KOPT-K1 (cell line): ENCODE measurements around the gene UBA7.
"Not testable (repeated sequence)": the region's sequence is repeated elsewhere in the genome, so short reads cannot be mapped to it uniquely, and the experiment has no call there.

ENCODE experiments used
- H3K27ac ChIP-seq: fragments of 200-600 bp; sonication (generic); 2 replicates; pipeline ENCODE4 v1.5.1; 2016; ENCODE audit warnings: antibody characterized with exemption, mild to moderate bottlenecking, low read depth, low read length; ENCODE audit not compliant: poor library complexity, severe bottlenecking
- H3K36me3 ChIP-seq: fragments of 200-600 bp; sonication (generic); 2 replicates; pipeline ENCODE4 v1.5.1; 2017; ENCODE audit warnings: antibody characterized with exemption, mild to moderate bottlenecking, low read length, moderate library complexity; ENCODE audit not compliant: insufficient read depth
- H3K9me3 ChIP-seq: fragments of 200-600 bp; sonication (generic); 2 replicates; pipeline ENCODE4 v1.5.1; 2017; ENCODE audit warnings: antibody characterized with exemption, low read length, mild to moderate bottlenecking; ENCODE audit not compliant: insufficient read depth, poor library complexity, severe bottlenecking

The UBA7 gene

DNA sequence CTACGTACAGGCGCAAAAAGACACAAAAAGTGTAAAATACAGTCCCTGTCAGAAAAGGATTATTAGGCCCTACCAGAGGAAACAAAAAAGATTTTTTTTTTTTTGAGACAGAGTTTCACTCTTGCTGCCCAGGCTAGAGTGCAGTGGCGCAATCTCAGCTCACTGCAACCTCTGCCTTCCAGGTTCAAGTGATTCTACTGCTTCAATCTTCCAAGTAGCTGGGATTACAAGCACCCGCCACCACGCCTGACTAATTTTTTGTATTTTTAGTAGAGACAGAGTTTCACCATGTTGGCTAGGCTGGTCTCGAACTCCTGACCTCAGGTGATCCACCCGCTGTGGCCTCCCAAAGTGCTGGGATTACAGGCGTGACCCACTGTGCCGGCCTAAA, 32.8 kb downstream of the UBA7 start:
- peaks cover 77% of the 10 kb centered on the region for H3K36me3 ChIP-seq
- not testable (repeated sequence) for H3K9me3 ChIP-seq, H3K27ac ChIP-seq

DNA sequence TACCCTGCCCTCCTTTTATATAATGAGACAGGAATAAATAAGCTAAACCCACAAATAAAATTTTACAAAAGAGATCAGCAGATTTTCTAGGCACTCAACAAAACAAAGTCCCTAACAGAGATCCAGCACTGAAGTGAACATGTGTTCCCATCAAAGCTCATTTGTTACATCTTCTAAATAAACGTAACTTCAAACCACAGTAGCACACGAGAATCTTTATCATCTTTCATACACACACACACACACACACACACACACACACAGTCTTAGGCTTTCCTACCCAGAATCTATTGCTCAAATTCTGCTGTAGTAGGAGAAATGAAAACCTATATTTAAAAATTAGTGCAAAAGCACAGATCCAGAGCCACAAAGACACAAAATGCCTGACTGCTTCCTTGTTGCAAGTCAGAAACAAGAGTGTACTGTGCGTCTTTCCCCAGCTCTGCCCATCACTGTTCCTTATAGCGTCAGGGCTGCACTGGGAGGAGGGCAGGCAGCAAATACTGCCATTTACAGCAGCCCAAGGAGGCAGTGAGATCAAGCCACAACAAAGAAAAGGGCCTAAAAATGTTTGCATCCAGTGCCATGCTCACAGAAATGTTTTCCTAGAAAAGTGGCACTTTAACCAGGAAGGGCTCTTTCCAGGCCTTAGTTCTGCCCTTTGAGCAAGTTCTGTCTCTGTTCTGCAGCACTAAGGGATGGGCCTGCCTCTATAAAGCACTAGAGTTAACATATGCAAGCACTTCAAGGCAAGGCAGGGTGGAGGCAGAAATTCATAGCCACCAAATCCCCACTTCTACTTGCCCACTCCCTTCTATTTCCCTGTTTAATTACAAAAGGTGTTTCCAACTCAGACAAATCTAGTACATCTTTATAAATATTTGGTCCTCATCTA, 33.4 kb downstream of the UBA7 start:
- no peak overlapping the region for H3K27ac ChIP-seq
- H3K36me3 ChIP-seq = peaks cover 83% of the 10 kb centered on the region
- H3K9me3 ChIP-seq = no peaks in the 10 kb centered on the region

DNA sequence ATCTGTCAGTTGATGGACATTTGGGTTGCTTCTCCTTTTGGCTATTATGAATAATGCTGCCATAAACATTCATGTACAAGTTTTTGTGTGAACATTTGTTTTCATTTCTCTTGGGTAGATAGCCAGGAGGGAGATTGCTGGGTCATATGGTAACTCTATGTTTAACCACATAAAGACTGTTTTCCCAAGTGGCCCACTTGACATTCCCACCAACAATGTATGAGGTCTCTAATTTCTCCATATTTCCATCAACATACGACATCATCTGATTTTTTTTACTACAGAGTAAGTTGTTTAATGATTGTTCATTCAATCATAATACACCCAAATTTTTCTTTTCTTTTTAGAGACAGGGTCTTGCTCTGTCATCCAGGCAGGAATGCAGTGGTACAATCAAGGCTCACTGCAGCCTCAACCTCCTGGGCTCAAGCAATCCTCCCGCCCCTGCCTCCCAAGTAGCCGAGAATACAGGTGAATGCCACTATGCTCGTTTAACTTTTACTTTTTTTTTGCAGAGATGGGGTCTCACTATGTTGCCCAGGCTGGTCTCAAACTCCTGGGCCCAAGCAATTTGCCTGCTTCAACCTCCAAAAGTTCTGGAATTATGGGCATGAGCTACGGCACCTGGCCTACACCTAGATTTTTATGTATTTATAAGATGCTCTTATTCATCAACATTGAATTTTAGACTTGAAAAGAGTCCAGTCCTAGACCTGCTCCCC, 34.2 kb downstream of the UBA7 start:
- no peak overlapping the region for H3K27ac ChIP-seq
- peaks cover 82% of the 10 kb centered on the region for H3K36me3 ChIP-seq

DNA sequence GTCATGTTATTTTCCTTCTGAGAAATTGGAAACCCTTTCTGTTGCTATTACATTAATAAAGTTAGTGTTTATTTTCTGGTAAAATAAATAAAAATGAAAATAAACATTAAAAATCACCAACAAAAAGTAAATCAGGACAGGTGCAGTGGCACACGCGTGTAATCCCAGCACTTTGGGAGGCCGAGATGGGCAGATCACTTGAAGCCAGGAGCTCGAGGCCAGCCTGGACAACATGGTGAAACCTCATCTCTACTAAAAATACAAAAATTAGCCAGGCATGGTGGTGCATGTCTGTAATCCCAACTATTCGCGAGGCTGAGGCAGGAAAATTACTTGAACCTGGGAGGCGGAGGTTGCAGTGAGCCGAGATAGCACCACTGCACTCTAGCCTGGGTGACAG, 37.7 kb downstream of the UBA7 start:
- H3K9me3 ChIP-seq, H3K27ac ChIP-seq: not testable (repeated sequence)
- peaks cover 57% of the 10 kb centered on the region for H3K36me3 ChIP-seq

More for the DNA sequence above, 34.2 kb downstream of the UBA7 start:
- H3K9me3 ChIP-seq = no peaks in the 10 kb centered on the region

DNA sequence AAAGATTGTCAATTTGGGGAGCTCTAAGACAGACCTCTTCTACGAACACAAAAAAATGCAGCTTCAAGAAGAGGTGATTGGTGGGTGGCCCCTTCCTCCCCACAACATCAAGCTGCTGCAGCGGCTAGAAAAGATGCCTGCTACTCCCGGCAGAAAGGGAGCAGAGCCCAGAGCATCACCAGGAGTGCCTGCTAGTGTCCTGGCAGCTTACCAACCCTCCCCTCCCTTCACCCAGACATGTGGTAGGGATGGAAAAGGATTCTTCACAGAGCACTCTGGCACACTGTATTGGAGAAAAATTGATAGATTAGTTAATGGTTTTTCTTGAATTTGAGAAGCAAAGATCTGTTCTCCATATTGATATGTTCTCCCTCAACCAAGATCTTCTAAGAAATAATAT, 38.2 kb downstream of the UBA7 start:
- H3K9me3 ChIP-seq = no peaks in the 10 kb centered on the region
- no peak overlapping the region for H3K27ac ChIP-seq
- peaks cover 55% of the 10 kb centered on the region for H3K36me3 ChIP-seq

DNA sequence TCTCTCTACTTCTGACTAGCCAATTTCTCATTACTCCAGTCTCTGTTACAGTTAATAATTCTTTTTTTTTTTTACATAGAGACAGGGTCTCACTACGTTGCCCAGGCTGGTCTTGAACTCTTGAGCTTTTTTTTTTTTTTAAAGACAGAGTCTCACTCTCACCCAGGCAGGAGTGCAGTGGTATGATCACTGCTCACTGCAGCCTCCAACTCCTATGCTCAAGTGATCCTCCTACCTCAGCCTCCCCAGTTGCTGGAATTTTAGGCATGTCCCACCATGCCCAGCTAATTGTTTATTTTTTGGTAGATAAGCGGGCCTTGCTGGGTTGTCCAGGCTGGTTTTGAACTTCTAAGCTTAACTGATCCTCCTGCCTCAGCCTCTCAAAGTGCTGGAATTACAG, 41.0 kb downstream of the UBA7 start:
- no peaks in the 10 kb centered on the region for H3K9me3 ChIP-seq
- H3K36me3 ChIP-seq = peaks cover 56% of the 10 kb centered on the region
- H3K27ac ChIP-seq = no peak overlapping the region

DNA sequence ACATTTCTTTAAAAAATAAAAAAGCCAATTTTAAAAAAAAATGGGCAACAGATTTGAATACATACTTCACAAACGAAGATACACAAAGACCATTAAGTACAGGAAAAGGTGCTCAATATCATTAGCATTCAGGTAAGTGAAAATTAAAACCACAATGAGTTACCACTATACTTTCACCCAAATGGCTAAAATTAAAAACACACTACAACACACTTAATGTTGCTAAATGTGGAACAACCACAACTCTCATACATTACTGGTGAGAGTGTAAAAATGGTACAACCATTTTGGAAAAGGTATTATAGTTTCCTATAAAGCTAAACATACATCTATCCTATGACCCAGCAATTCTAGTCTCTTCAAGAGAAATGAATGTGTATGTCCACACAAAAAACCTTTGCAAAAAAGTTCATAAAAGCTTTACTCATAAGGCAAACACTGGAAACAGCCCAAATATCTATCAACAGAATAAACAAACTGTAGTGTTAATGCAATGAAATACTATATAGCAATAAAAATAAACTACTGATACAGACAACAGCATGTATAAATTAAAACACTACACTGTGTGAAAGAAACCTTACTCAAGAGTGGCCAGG, 42.3 kb downstream of the UBA7 start:
- H3K27ac ChIP-seq = no peak overlapping the region
- H3K9me3 ChIP-seq = no peaks in the 10 kb centered on the region
- peaks cover 46% of the 10 kb centered on the region for H3K36me3 ChIP-seq

DNA sequence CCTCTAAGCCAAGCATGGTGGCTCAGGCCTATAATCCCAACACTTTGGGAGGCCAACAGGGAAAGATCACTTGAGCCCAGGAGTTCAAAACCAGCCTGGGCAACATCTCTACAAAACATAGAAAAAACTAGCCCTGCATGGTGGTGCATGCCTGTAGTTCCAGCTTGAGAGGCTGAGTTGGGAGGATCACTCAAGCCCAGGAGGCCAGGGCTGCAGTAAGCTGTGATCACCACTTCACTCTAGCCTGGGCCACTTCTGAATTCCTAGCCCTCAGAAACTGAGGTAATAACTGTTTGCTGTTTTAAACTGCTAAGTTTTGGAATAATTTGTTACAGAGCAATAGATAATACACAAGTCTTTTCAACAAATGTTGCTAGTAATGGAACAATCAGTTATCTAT, 43.8 kb downstream of the UBA7 start:
- no peaks in the 10 kb centered on the region for H3K9me3 ChIP-seq
- H3K27ac ChIP-seq = no peak overlapping the region
- peaks cover 42% of the 10 kb centered on the region for H3K36me3 ChIP-seq

DNA sequence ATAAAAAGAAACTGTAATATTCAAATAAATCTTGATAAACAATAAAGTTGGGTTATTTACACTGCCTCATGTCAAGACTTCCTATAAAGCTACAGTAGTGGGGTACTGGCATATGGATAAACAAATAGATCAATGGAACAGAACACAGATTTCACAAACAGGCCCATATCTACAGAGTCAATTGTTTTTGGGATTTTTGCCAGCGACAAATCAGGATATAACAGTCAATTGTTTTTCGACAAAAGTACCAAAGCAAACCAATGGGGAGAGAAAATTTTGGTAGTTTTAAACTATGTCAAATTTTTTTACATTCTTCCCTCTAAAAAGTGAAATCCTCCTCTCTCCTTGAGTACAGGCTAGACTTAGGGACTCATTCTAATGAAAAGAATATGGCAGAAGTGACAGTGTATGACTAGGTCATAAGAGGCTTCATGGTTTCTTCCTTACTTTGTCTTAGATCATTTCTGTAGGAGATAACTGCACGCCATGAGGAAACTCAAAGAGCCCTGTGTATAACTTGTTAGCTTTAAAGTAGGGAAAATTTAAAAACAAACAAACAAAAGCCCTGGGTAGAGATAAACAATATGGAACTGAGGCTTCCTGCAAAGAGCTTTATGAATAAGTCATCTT, 44.4 kb downstream of the UBA7 start:
- H3K9me3 ChIP-seq = no peaks in the 10 kb centered on the region
- H3K36me3 ChIP-seq = peaks cover 46% of the 10 kb centered on the region
- no peak overlapping the region for H3K27ac ChIP-seq

DNA sequence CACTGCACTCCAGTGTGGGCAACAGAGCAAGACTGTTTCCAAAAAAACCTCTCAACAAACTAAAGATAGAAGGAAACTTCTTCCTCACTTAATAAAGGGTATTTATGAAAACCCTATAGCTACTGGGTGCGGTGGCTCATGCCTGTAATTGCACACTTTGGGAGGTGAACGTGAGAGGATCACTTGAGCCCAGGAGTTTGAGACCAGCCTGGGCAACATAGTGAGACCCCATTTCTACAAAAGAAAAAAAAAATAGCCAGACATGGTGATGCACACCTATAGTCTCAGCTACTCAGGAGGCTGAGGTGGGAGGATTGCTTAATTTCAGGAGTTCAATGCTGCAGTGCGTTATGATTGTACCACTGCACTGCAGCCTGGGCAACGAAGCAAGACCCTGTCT, 49.8 kb downstream of the UBA7 start:
- Histone ChIP-seq H3K9me3 (no peaks in the 10 kb centered on the region), H3K27ac (no peak overlapping the region), H3K36me3 (peaks cover 33% of the 10 kb centered on the region)

DNA sequence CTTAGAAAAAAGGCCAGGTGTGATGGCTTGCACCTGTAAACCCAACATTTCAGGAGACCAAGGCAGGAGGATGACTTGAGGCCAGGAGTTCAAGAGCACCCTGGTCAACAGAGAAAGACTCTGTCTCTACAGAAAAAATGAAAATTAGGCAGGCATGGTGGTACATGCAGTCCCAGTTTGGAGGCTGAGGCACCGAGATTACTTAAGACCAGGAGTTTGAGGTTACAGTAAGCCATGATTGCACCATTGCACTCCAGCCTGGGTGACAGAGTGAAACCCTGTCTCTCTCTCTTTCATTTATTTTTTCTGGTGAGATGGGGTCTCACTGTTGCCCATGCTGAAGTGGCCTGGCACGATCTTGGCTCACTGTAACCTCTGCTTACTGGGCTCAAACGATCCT, 52.1 kb downstream of the UBA7 start:
- H3K36me3 ChIP-seq = peaks cover 27% of the 10 kb centered on the region; the same call in 1 of the 2 replicates
- H3K9me3 ChIP-seq = no peaks in the 10 kb centered on the region
- H3K27ac ChIP-seq = no peak overlapping the region

DNA sequence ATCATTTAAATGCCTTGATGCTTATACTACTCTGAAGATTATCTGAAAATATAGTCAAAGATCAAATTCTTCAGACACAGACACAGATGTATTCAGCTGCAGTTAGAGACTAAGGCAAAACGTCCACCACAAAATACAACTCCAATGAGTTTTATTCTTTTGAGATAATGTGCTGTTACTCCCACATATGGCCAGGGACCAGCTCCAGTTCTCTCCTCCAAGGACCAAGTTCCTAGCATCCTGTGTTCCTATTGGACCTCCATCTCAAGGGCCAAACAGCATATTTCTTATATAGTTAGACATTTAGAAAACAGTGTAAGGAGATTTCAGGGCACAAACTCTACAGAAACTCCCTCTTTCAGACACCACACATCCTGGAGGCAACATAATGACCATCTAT, 54.5 kb downstream of the UBA7 start:
- H3K36me3 ChIP-seq = 0 out of 2 replicates have a peak, but pooled peaks cover 10% of the 10 kb centered on the region
- H3K9me3 ChIP-seq = no peaks in the 10 kb centered on the region
- no peak overlapping the region for H3K27ac ChIP-seq

DNA sequence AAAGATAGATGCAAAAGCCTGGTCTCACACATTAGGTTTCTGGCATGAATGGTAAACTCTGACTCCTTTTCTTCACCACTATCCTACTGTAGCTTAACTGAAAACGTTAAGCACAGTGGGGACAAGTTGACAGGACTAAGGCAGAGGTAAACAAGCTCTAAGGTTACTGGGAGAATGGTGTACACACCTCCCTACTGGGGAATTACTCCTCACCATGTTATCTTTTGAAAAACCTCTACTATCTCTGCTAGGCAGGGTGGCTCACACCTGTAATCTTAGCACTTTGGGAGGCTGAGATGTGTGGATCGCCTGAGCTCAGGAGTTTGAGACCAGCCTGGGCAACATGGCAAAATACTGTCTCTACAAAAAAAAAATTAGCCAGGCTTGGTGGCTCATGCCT, 56.6 kb downstream of the UBA7 start:
- 0 out of 2 replicates have a peak, but pooled peaks cover 10% of the 10 kb centered on the region for H3K36me3 ChIP-seq
- no peaks in the 10 kb centered on the region for H3K9me3 ChIP-seq

DNA sequence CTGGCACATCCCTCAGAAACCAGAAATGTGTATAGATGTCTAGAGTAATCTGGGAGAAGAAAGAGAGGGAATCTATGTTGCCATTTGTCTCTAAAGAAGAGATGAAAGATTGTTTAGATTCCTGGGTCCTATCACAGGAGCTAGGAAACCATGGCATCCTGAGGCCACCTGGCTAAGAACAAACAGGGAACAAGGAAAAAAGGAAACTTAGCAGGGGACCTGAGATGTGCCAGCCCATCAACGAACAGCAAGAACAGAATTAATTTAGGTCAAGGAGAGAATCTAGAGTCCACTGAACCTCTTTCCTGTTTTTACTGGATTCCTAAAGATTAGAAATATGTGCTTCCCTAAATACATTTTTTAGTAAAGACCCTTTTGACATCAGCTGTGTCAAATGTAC, 57.7 kb downstream of the UBA7 start:
- Histone ChIP-seq H3K9me3 (no peaks in the 10 kb centered on the region), H3K27ac (no peak overlapping the region), H3K36me3 (peaks cover 5% of the 10 kb centered on the region; the same call in 1 of the 2 replicates)

More for the DNA sequence above, 56.6 kb downstream of the UBA7 start:
- H3K27ac ChIP-seq = no peak overlapping the region
